ENCODE results near the gene SSTR4.

DNA sequence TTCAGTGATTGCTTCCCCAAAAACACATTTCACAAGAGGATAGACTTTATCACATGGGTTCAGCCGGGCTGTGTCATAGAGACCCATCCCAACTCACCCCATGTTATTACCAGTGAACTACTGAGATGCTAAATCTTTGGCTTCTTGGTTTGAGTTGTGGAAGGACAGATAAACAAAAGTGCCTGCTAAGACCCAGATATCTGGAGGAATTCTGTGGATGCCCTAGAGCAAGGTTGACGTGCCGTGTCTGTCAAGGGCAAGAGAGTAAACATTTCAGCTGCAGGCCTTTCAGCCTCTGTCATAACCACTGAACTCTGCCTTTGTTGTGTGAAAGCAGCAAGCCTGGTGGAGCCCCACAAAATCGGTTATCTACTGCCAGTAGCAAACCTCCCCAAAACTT lies 25.5 kb downstream of the SSTR4 start:
- TF ChIP-seq POLR2AphosphoS5 (IDR thresholded peaks at IDR 0.05; ENCODE audit: low read depth, low read length), result no peak
- TF ChIP-seq POLR2A (IDR thresholded peaks at IDR 0.05; ENCODE audit: low read depth, low read length), result no peak
